Thyroid gland (tissue), 4 donors: Measurements from ENCODE around the gene MRGPRX4. TPM values are rescaled to one million over a fixed set of nuclear protein-coding genes. Genes with fewer than 3 reads are reported as not detected.
A peak's percentile ranks its signal among the peaks of the same experiment; 100 is the strongest.
"Not testable (repeated sequence)": the region's sequence is repeated elsewhere in the genome, so short reads cannot be mapped to it uniquely, and the experiment has no call there.

Experiments
- DNase-seq, 2 donors: peaks; one replicate each; pipeline ENCODE4 v3.0.0-alpha.2; 2019
- H3K27ac ChIP-seq, 3 donors: fragments of 200-600 bp; sonication (generic); 1 replicate in 2 of 3; 2 replicates in 1 of 3; pipeline ENCODE4 v1.5.1; 2016 to 2019; ENCODE audit warnings: mild to moderate bottlenecking in 1 of 3, moderate library complexity in 1 of 3
- H3K27me3 ChIP-seq: fragments of 200-600 bp; sonication (generic); one replicate; pipeline ENCODE4 v1.5.1; 2019
- H3K36me3 ChIP-seq, 2 donors: fragments of 200-600 bp; sonication (generic); one replicate each; pipeline ENCODE4 v1.5.1; 2016 to 2019
- H3K4me1 ChIP-seq, 2 donors: fragments of 200-600 bp; sonication (generic); one replicate each; pipeline ENCODE4 v1.5.1; 2017 to 2019
- H3K4me3 ChIP-seq, 3 donors: fragments of 200-600 bp; sonication (generic); replicated peaks in 1 of 3; 1 replicate in 2 of 3; 2 replicates in 1 of 3; pipeline ENCODE4 v1.5.1; 2016; ENCODE audit warnings: mild to moderate bottlenecking in 1 of 3
- H3K9me3 ChIP-seq: fragments of 200-600 bp; sonication (generic); one replicate; pipeline ENCODE4 v1.5.1; 2017
- POLR2A ChIP-seq, 2 donors: fragments of 450-650 bp; IDR thresholded peaks; one replicate each; pipeline ENCODE4 v1.6.1; 2017; ENCODE audit warnings: antibody characterized with exemption in 2 of 2, mild to moderate bottlenecking in 2 of 2, moderate library complexity in 1 of 2
- whole genome bisulfite sequencing, 2 donors: methylation state at CpG; one replicate each; pipeline ENCODE4 v1.1.5; 2017; 5-methylcytosine and 5-hydroxymethylcytosine counted together
- intact Hi-C: fragments of 100-400 bp; cut with DNase I; formaldehyde crosslinking; loops from one replicate; pipeline ENCODE4 v1.15.1; 2023
- total RNA-seq, 4 donors: library from RNA; depleted of rRNA; stranded (reverse); fragments of >200 nt; gene quantifications; one replicate each; pipeline ENCODE4 v1.2.3, GENCODE V29; 2016
- TF ChIP-seq, protein P1 (sequence below), 6 experiments: fragments of 200-600 bp in 3 of 6; fragments of 450-650 bp in 3 of 6; sonication (generic) in 3 of 6; IDR thresholded peaks; one replicate each; pipeline ENCODE4 v1.5.1; 2016 to 2019; ENCODE audit warnings: antibody characterized with exemption in 6 of 6, mild to moderate bottlenecking in 2 of 6, inconsistent platforms in 1 of 6, moderate library complexity in 1 of 6

The MRGPRX4 gene
- total RNA-seq, 4 donors from 2014 or later, result not detected

DNA sequence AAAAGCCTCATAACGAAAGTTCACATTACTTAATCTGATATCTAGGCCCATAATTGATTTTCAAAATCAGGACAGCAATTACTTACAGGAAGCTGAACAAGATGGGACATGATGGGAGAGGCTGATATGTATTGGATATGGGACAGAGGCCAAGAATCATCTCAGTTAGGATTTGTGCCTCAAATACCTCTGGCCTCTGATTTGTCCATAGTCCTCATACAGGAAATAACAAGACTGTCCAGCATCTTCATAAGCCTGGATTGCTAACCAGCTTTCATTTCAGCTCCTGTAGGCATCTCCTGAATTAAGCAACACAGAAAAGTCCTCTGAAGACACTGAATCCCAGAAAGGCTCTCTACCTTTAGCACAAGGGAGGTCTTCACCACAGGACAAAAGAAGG lies 4.3 kb upstream of the MRGPRX4 start:
- TF ChIP-seq, protein P1, sequence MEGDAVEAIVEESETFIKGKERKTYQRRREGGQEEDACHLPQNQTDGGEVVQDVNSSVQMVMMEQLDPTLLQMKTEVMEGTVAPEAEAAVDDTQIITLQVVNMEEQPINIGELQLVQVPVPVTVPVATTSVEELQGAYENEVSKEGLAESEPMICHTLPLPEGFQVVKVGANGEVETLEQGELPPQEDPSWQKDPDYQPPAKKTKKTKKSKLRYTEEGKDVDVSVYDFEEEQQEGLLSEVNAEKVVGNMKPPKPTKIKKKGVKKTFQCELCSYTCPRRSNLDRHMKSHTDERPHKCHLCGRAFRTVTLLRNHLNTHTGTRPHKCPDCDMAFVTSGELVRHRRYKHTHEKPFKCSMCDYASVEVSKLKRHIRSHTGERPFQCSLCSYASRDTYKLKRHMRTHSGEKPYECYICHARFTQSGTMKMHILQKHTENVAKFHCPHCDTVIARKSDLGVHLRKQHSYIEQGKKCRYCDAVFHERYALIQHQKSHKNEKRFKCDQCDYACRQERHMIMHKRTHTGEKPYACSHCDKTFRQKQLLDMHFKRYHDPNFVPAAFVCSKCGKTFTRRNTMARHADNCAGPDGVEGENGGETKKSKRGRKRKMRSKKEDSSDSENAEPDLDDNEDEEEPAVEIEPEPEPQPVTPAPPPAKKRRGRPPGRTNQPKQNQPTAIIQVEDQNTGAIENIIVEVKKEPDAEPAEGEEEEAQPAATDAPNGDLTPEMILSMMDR (IDR thresholded peaks at IDR 0.05), result no peak
- no peak for TF ChIP-seq POLR2A (IDR thresholded peaks at IDR 0.05)
- intact Hi-C loops, result no loop called here
- Histone ChIP-seq H3K4me3 (no peak overlapping the region), H3K27me3 (no peaks in the 10 kb centered on the region), H3K27ac (no peak overlapping the region), H3K36me3 (no peaks in the 10 kb centered on the region), H3K4me1 (no peaks in the 10 kb centered on the region), H3K9me3 (no peaks in the 10 kb centered on the region)
- WGBS, 2 donors, result 46 to 52% methylated on average over 1 of the region's 1 CpG
- no peak for DNase-seq

DNA sequence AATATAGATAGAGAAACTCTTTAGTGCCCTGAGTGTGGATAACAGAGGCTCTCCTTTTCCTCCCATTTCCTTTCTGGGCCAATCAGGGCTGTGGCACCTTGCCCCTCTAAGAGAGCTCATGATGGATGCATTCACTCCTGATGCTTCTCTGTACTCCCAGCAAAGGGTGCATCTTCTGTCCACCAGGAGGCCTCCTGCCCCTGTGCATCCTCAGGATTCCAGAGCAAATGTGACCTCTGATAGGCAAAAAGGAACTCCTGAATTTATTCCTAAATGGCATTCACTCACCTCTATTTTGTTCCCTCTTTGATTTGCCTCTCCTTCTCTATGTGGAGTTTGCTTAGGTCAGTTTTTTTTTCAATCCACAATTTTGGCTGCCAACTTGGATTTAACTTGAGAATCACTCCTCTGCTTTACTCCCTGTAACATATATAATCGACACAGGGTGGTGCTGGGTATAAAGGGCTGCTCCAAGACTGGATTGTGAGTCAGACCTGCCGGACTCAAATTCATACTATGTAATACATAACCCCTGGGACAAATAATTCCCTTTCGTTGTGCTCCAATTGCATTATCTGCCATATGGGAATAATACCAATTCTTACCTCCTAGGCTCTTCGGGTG lies 1.1 kb upstream of the MRGPRX4 start:
- DNase-seq, result peak; percentile 18 to 25

DNA sequence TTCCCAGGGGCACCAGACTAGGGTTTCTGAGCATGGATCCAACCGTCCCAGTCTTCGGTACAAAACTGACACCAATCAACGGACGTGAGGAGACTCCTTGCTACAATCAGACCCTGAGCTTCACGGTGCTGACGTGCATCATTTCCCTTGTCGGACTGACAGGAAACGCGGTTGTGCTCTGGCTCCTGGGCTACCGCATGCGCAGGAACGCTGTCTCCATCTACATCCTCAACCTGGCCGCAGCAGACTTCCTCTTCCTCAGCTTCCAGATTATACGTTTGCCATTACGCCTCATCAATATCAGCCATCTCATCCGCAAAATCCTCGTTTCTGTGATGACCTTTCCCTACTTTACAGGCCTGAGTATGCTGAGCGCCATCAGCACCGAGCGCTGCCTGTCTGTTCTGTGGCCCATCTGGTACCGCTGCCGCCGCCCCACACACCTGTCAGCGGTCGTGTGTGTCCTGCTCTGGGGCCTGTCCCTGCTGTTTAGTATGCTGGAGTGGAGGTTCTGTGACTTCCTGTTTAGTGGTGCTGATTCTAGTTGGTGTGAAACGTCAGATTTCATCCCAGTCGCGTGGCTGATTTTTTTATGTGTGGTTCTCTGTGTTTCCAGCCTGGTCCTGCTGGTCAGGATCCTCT lies 709 bp downstream of the MRGPRX4 start:
- H3K4me1 ChIP-seq, result no peaks in the 10 kb centered on the region
- intact Hi-C loops, result no loop called here
- no peaks in the 10 kb centered on the region for H3K36me3 ChIP-seq
- H3K9me3 ChIP-seq, result no peaks in the 10 kb centered on the region
- no peak overlapping the region for H3K4me3 ChIP-seq
- WGBS, 2 donors, result 86 to 89% methylated on average over 26 to 28 of the region's 28 CpGs
- H3K27me3 ChIP-seq, result no peaks in the 10 kb centered on the region
- no peak overlapping the region for H3K27ac ChIP-seq
- DNase-seq, result no peak
- TF ChIP-seq, protein P1 (IDR thresholded peaks at IDR 0.05), result no peak
- no peak for TF ChIP-seq POLR2A (IDR thresholded peaks at IDR 0.05)

More for the DNA sequence above, 1.1 kb upstream of the MRGPRX4 start:
- Histone ChIP-seq H3K27ac (no peak overlapping the region), H3K36me3 (no peaks in the 10 kb centered on the region), H3K4me1 (no peaks in the 10 kb centered on the region), H3K27me3 (no peaks in the 10 kb centered on the region), H3K4me3 (no peak overlapping the region), H3K9me3 (no peaks in the 10 kb centered on the region)
- 60 to 68% methylated on average over 4 of the region's 4 CpGs for WGBS, 2 donors
- intact Hi-C loops, result no loop called here
- TF ChIP-seq, protein P1 (IDR thresholded peaks at IDR 0.05), result peak in 2 of 6 experiments; percentile 16 to 35
- no peak for TF ChIP-seq POLR2A (IDR thresholded peaks at IDR 0.05)

DNA sequence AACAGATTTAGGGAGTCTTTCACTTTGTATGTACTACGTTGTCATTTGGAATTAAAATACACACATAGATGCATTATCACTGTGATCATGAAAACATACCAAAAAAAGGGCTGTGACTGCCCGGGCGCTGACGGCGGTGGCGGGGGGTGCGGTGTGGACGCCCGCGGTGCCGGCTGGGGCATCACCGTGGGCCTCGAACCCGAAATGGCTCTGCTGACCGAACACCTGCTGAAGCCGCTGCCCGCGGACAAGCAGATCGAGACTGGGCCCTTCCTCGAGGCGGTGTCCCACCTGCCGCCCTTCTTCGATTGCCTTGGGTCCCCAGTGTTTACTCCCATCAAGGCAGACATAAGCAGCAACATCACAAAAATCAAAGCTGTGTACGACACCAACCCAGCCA lies 16.2 kb downstream of the MRGPRX4 start:
- Histone ChIP-seq H3K9me3 (no peaks in the 10 kb centered on the region), H3K36me3 (no peaks in the 10 kb centered on the region), H3K27me3 (no peaks in the 10 kb centered on the region), H3K27ac (no peak overlapping the region), H3K4me1 (no peaks in the 10 kb centered on the region), H3K4me3 (no peak overlapping the region)
- DNase-seq, result no peak
- 94 to 95% methylated on average over 24 of the region's 24 CpGs for WGBS, 2 donors
- TF ChIP-seq POLR2A (IDR thresholded peaks at IDR 0.05), result no peak
- TF ChIP-seq, protein P1 (IDR thresholded peaks at IDR 0.05), result no peak
- intact Hi-C loops, result no loop called here

DNA sequence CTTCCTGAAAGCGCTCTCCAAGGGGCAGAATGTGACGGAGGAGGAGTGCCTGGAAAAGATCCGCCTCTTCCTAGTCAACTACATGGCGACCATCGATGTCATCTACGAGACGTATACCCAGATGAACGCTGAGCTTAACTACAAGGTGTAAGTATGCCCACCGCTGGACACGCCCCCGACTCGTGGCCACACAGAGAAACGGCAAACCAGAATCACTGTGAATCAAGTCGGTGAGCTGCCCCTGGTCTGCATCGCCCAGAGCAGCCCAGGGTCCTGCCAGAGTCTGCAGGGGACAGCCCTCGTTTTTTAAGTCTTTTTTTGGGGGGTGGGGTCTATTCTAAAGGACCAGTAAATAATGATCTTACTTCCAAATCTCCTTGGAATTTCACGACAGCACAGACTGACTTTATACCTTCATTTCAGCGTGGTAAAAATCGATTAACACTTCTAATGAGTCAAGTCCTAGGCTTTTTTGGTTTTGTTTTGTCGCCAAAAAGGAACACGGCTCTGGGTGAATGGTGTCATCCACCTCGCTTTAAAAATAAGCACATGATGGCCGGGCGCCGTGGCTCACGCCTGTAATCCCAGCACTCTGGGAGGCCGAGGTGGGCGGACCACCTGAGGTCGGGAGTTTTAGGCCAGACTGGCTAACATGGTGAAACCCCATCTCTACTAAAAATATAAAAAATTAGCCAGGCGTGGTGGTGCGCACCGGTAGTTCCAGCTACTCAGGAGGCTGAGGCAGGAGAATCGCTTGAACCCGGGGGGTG lies 17.0 kb downstream of the MRGPRX4 start:
- WGBS, 2 donors, result 90 to 92% methylated on average over 34 of the region's 34 CpGs
- H3K4me1 ChIP-seq, DNase-seq, H3K27ac ChIP-seq, H3K27me3 ChIP-seq, H3K9me3 ChIP-seq, intact Hi-C loops, H3K36me3 ChIP-seq, H3K4me3 ChIP-seq: not testable (repeated sequence)
